Fibroblast of skin of scalp (primary cell): ENCODE measurements around the gene CHPF. TPM values are rescaled to one million over a fixed set of nuclear protein-coding genes. Genes with fewer than 3 reads are reported as not detected.
A peak's percentile ranks its signal among the peaks of the same experiment; 100 is the strongest.

Experiments
- DNase-seq: peaks from one replicate; pipeline ENCODE4 v3.0.0-alpha.2; 2013
- polyA plus RNA-seq, 2 experiments: library from polyadenylated mRNA; unstranded; fragments of 120-200 nt; gene quantifications; one replicate each; pipeline ENCODE4 v1.2.1, GENCODE V29; 2013; ENCODE audit not compliant: insufficient read length in 2 of 2

Gene CHPF, protein sequence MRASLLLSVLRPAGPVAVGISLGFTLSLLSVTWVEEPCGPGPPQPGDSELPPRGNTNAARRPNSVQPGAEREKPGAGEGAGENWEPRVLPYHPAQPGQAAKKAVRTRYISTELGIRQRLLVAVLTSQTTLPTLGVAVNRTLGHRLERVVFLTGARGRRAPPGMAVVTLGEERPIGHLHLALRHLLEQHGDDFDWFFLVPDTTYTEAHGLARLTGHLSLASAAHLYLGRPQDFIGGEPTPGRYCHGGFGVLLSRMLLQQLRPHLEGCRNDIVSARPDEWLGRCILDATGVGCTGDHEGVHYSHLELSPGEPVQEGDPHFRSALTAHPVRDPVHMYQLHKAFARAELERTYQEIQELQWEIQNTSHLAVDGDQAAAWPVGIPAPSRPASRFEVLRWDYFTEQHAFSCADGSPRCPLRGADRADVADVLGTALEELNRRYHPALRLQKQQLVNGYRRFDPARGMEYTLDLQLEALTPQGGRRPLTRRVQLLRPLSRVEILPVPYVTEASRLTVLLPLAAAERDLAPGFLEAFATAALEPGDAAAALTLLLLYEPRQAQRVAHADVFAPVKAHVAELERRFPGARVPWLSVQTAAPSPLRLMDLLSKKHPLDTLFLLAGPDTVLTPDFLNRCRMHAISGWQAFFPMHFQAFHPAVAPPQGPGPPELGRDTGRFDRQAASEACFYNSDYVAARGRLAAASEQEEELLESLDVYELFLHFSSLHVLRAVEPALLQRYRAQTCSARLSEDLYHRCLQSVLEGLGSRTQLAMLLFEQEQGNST
- 147 TPM for polyA plus RNA-seq (2013, experiment 1 of 2; ENCODE audit: insufficient read length)
- 151 TPM for polyA plus RNA-seq (2013, experiment 2 of 2; ENCODE audit: insufficient read length)

DNA sequence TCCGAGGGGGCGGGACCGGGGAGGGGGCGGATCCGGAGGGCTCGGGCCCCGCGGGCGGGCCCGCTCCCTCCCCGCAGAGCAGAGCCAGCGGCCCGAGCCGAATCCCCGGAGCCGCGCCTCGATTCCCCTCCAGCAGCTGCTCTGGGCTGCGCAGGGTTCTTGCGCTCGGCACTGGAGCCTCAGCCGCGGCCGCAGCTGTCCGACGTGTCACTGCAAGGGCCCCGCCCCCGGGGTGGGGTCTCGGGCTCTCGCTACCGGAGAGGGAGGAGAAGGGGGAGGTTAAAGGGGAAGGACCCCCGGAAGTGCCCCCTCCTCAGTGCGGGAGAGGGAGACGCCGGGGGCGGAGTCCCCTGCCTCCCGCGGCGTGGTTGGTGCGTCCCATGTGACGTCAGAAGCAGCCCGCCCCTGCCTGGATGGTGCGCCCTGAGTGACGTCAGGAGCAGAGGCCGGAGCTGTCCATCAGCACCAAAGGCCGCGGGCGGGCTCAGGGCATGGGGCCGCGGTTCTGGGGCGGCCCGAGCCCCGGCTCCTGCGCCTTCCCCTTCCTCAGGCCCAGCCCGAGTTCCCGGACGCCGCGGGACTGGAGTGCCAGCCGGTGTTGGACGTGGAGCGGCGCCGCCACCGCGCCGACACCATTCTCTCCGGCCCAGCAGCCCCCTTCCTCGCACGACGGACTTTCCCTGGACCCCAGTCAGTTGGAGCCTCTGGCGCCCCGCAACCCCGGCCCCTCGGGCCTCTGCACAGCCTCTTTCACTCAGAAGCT is at the start of gene CHPF, which contains the start of gene TMEM198:
TSS of gene CHPF (minus strand) at position 214 of the 763 bp plus-strand sequence. CDS start 271 bp downstream, outside the sequence.
TSS of gene TMEM198 (plus strand) at position 433 of the 763 bp plus-strand sequence. CDS start 700 bp downstream, outside the sequence.
- DNase-seq: peak; percentile 99

DNA sequence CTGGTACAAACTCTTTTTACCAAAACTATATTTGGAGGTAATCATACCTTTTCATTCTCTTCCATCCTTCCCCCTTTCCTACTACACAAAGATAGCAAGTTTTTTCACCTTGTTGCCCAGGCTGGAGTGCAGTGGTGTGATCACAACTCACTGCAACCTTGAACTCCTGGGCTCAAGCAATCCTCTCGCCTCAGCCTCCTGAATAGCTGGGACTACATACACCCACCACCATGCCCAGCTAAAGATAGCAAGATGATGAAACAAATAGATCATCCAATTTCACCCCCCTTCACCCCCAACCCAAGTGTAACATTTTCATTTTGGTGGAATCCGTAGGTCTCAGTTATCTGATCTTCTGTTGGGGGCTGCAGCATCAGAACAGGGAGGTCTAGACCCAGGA is 49.5 kb upstream of the CHPF start:
- DNase-seq: no peak

DNA sequence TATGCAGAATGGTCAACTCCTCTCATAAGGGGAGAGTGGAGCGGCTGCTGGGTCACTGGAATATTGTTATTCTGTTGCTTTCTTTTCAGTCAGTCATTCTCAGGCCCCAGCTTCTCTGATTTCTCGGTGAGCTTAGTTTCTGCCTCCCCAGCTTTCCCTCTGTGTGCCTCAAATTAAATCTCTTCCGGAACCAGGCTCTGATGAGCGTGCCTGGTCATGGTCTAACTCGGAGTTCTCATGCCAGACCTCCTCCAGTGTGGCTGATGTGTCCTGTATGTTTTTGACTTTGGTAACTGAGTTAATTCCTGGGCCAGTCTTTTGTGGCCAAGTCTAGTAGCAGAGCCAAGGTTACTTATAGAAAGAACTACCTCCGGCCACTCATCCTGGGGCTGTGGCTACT is 49.1 kb upstream of the CHPF start:
- no peak for DNase-seq

DNA sequence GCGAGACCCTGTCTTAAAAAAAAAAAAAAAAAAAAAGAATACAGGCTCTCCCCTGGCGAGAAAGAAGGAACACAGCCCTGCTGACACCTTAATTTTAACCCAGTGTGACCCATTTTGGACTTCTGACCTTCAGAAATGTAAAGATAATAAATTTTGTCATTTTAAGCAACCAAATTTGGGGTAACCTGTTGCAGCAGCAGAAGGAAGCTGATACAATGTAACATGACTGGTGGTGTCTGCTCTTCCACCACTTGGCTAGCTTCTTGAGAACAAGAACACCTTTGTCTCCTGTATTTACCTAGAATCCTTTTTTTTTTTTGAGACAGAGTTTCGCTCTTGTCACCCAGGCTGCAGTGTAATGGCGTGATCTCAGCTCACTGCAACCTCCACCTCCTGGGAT is 47.5 kb upstream of the CHPF start:
- DNase-seq: no peak

DNA sequence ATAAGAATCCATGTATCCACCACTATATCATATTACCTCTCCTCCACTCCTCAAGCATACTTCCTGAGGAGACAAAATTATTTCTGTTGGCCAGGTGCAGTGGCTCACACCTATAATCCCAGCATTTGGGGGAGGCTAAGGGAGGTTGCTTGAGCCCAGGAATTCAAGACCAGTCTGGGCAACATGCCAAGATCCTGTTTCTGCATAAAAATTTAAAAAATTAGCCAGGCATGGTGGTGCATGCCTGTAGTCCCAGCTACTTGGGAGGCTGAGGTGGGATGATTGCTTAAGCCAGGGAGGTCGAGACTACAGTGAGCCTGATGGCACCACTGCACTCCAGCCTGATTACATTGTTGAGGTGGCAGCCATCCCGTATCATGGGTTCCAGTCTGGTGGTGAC is 37.7 kb upstream of the CHPF start:
- no peak for DNase-seq

DNA sequence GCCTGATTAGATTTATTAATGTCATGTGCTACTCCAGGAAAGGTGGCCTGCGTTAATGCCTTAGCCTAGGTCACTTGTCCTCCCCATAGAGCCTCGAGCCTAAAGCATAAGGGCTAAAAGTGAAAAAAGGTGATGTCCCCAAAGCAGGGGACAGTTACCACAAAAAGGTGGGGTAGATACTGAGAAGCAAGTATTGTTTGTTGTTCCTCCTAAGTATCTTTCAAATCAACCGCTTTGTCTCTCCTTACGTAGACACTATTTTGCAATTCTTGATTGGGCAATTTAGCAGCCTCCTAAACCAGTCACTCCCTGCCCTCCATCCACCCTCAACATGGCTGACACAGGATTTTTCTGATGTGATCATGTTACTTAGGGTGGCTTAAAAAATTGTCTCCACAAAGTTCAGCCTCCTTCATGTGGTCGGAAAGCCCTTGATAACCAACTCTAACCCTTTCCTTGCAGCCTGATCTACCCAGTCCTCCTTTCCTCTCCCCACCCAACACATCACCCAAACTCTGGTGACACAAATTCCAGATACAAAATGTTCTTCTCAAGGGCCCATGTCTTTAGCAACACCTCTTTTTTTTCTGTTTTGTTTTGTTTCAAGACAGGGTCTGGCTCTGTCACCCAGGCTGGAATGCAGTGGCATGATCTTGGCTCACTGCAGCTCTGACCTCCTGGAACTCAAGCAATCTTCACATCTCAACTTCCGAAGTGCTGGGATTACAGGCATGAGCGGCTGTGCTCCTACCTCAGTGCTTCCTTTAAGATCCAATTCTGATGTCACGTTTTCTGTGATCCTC is 35.4 kb upstream of the CHPF start:
- no peak for DNase-seq

DNA sequence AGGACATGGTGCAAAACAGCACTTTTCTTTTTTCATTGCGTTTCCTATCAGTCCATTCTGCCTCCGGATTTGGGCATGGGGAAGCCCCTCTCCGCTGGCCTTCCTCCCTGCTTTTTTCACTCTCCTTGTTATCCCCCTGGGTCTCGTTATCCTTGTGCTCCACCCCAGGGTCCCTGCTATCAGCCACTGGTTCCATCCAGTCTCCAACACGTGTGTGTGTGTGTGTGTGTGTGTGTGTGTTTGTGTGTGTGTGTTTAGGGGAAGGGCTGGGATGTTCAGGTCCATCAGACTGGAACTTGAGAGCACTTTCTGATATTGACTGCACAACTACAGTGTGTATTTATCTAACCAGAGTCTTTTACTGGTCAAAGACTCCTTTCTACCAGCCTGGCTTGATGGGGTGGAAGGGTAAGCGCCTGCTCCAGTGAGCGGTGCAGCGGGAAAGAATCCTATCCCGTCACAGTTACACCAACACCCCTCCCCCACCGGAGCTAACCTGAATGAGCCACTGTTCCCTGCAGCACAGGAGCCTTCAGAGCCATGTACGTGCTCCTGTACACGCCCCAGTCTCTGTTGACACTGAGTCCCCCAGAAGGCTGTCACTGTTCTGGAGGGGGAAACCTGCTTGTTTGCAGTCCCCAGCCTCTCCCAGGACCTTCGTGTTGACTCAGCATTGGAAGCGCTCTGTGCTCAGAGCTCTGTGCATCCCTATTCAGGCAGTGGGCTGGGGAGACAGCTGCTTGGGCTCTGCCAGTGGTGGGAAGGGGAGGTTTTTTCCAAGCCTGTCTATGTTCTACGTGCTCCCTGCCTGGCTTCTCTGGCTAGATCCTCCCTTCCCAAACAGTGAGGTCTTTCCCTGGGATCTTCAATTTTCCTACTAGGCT is 33.1 kb upstream of the CHPF start:
- DNase-seq: no peak

DNA sequence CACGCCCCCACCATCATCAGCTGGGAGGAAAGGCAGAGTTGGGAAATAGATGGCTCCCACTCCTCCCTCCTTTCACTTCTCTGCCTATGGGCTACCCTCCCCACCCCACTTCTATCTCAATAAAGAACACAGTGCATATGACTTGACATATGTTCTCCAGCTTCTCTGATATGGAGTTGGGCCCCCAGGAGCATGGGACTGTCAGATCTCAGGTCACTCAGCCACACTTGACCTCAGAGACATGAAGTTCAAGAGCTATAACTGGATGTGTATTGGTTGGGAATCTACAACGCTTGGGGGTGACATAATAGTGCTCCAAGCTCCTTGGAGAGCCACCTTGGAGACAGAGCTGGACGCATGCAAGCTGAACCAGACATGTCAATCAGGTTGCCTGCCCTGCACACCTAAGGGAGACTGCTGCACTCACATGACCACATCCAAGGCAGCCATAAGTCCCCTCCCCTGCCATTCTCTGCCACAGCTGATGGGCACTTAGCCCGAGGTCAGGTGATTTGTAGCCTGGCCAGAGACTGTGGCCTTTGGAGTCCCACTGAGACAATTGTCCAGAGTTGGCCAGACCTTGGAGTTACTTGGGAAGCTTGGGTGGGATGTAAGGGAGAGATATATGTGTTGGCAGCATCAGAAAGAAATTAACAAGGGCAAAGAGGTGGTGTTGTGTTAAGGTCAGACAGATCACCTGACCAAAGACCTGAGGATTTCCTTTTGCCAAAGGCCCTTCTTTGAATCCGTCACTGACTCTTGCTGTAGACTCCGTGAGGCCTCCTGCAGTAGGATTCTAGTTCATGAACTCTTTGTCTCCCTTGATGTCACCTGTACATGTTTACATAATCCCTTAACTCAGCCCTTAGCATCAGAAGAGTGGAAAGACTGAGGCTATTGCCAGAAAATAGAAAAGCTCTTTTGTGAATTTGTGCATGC is 32.2 kb upstream of the CHPF start:
- DNase-seq: no peak

DNA sequence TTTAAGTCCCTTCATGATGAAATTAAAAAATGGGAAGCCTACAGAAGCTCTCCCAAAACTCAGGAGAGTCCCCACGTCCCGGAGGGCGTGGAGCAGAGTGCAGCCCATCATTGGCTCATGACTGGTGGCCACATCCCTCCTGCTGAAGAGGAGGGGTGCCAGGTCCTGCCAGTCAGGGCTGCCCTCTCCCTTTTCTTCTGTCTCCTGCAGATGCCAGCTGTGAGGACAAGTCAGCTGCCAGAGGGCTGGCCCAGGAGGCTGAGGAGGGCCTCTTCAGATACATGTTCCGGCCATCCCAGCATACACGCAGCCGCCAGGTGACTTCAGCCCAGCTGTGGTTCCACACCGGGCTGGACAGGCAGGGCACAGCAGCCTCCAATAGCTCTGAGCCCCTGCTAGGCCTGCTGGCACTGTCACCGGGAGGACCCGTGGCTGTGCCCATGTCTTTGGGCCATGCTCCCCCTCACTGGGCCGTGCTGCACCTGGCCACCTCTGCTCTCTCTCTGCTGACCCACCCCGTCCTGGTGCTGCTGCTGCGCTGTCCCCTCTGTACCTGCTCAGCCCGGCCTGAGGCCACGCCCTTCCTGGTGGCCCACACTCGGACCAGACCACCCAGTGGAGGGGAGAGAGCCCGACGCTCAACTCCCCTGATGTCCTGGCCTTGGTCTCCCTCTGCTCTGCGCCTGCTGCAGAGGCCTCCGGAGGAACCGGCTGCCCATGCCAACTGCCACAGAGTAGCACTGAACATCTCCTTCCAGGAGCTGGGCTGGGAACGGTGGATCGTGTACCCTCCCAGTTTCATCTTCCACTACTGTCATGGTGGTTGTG is 31.1 kb upstream of the CHPF start:
- DNase-seq: no peak

DNA sequence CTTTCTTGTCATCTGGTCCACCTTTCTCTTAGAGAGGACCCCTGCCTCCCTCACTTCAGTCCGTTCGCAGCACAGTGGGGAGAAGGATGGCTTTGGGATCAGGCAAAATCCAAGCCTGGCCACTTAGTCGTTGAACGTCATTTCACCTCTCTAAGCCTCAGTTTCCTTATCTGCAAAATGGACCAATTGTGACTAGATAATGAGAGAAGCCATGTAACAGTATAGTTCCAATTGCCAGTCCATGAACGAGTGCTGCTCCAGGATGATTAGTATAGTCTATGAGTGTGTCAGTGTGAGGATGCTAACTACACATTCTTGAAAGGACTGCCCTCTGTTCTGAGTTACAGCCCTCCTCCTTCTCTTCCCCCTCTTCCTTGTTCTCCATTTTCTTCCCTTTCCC is 29.6 kb upstream of the CHPF start:
- no peak for DNase-seq

DNA sequence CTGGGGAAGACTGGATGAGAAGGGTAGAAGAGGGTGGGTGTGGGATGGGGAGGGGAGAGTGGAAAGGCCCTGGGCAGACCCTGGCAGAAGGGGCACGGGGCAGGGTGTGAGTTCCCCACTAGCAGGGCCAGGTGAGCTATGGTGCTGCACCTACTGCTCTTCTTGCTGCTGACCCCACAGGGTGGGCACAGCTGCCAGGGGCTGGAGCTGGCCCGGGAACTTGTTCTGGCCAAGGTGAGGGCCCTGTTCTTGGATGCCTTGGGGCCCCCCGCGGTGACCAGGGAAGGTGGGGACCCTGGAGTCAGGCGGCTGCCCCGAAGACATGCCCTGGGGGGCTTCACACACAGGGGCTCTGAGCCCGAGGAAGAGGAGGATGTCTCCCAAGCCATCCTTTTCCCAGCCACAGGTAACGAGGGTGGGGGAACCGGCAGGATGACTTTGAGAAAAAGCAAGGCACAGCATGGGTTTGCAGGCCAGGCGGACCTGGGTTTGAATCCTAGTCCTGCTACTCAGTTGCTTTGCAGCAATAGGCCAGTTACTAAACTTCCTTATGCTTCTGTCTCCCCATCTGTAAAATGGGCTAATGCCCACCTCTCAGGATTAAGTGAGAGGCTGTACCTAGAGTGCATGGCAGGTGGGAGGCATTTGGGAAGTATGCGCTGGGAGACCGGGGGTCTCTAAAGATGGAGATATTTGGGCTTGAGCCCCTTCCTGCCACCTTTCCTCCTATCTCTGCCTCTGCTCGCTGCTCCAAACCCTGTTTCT is 28.8 kb upstream of the CHPF start, which contains the start of gene INHA:
TSS of gene INHA (plus strand) at position 74 of the 765 bp plus-strand sequence. CDS start at position 139, 65 bp downstream.
- DNase-seq: no peak

DNA sequence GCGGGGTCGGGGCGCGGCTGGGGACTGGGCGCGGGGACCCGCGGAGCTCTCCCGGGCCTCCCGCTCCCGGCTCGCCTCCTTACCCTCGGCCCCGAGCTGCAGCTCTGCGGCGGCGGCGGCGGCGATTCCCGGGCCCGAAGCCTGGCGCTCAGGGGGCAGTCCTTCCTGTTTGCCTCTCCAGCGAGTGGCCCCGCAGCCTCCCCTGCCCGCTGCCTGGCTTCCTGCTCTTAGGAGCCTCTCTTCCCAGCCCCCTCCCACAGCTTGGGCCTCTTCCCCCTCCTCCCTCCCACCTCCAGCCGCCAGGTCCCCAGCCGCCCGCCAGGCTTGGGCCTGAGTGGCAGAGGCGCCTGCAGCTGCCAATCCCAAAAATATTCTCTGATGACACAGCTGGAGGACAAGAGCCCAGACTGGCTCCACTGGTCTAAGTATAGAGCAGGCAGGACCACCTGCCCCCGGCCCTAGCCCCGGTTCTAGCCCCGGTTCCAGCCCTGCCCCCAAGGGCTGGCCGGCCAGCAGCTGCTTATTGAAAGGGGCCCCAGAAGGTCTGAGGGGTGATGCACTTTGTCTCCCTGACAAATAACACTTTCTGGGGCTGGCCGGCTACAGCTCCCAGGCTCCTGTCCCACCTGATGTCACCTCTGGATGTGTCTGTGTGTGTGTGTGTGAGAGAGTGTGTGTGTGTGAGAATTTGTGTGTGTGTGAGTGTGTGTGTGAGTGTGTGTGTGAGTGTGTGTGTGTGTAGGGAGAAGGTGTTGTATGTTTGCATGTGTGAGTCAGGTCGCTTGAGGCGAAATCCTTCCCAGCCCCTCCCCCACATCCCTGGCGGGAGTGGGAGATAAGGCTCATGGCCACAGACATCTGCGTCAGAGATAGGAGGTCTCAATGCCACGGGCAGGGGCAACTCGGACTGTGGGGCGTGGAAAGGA is 28.0 kb upstream of the CHPF start, which contains the start of gene OBSL1:
TSS of gene OBSL1 (minus strand) at position 229 of the 926 bp plus-strand sequence. CDS start 307 bp downstream, outside the sequence.
- DNase-seq: peak; percentile 82

DNA sequence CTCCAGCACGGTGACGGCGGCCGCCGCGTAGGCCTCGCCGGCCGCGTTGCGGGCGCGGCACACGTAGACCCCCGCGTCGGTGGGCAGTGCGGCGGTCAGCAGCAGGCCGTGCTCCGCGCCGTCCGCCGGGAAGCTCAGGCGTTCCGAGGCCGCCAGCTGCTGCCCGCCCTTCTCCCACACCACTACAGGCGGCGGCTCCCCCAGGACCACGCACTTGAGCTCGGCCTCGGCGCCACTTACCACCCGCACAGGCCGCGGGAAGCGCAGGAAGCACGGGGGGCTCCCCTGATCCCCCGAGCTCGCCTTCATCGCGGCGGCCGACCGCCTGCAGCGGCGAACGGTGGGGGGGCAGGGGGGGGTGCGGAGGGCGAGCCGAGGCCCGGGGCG is 27.3 kb upstream of the CHPF start:
- no peak for DNase-seq

DNA sequence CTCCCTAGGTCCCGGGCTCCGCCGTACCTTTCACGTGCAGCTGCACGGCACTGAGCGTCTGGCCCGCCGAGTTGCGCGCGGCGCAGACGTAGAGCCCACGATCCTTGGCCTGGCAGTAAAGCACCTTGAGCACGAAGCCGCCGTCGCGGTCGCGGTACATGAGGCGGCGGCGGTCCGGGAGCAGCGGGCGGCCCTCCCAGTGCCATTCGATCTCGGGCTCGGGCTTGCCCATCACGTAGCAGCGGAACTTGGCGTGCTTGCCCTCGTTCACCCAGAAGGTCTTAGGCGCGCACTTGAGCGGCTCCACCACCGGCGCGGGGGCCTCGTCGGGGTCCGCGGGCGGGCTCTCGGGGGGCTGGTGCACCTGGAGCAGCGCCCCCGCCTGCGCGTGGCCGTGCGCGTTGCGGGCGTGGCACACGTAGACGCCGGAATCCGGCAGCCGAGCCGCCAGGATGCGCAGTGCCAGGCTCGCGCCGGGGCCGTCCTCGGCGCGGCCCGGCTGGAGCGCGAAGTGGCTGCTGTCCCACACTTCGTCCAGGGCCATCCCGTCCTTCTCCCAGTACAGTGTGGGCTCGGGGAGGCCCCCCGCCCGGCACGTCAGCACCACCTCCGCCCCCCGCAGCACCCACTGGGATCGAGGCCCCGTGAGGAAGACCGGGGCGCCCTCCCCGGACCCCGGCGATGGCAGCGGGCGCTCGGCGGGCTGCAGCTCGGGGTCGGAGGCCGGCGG is 26.8 kb upstream of the CHPF start:
- DNase-seq: peak; percentile 33

DNA sequence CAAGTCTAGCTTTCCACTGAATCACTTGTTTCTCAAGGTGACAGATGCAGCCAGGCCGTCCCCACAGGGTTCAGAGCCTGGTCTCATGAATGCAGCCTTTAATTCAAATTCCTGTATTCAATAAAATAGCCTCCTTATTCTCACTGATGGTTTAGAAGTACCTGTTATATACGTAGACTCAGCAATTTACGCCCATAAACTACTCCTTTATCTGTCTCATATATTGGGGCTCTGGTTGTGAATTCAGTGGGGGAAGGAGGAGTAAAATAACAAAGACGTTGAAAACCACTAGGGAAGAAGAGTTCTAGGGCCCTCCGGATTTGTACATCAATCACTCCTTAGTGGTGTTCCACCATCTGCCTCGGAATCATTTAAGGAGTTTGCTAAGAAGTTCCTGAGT is 26.0 kb upstream of the CHPF start:
- DNase-seq: no peak

DNA sequence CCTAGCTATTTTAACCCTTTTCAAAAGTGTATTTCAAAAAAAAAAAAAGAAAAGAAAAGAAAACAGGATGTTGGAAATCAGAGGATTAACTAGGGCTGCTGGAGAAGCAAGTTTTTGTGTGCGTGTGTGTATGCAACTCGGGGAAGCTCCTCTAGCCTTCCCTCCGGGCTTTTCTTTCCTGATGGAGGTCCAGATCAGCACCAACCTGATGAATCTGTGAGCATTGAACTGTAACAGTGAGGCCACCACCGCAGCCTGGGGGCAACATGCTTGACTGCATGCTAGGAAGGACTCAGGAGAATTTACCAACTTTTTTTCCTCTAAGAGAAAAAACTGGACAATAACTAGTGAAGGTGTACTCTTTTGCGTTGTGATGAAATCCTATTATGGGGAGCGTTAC is 25.4 kb upstream of the CHPF start:
- DNase-seq: no peak
